Mononuclear cell (primary cell): ENCODE data around the gene SLC37A1. TPM values are rescaled to one million over a fixed set of nuclear protein-coding genes. Genes with fewer than 3 reads are reported as not detected.

Source experiments
- H3K27me3 ChIP-seq: 2 replicates; pipeline ENCODE4 v1.6.0; 2011; ENCODE audit warnings: low read length, control low read depth; ENCODE audit not compliant: insufficient read depth
- H3K4me1 ChIP-seq: 2 replicates; pipeline ENCODE4 v1.5.1; 2011; ENCODE audit warnings: mild to moderate bottlenecking, low read length, control low read depth; ENCODE audit not compliant: insufficient read depth
- H3K4me3 ChIP-seq: 2 replicates; pipeline ENCODE4 v1.5.1; 2011; ENCODE audit warnings: mild to moderate bottlenecking, low read length, moderate library complexity
- H3K9me3 ChIP-seq: 2 replicates; pipeline ENCODE4 v1.5.1; 2011; ENCODE audit warnings: low read depth, mild to moderate bottlenecking, control low read depth, low read length
- total RNA-seq: library from RNA; depleted of rRNA; stranded (reverse); fragments of >200 nt; gene quantifications from one replicate; pipeline ENCODE4 v1.2.3, GENCODE V29; 2012

Gene SLC37A1
- total RNA-seq, 1 donor, result 19.4 TPM

- Histone ChIP-seq H3K27me3 (no peaks in the 10 kb centered on the region), H3K4me1 (peaks cover 12% of the 10 kb centered on the region), H3K9me3 (no peaks in the 10 kb centered on the region), H3K4me3 (no peak overlapping the region)
Measured at GRCh38 chr21:42595283-42596187, 81.9 kb downstream of the SLC37A1 start.

- Histone ChIP-seq H3K27me3 (no peaks in the 10 kb centered on the region), H3K4me3 (no peak overlapping the region), H3K9me3 (no peaks in the 10 kb centered on the region), H3K4me1 (peaks cover 4% of the 10 kb centered on the region)
Measured at GRCh38 chr21:42596657-42597056, 83.0 kb downstream of the SLC37A1 start.

GRCh38 chr21:42597487-42598158 lies 84.0 kb downstream of the SLC37A1 start:
- Histone ChIP-seq H3K4me3 (no peak overlapping the region), H3K9me3 (no peaks in the 10 kb centered on the region), H3K4me1 (peaks cover 4% of the 10 kb centered on the region), H3K27me3 (no peaks in the 10 kb centered on the region)

- H3K9me3 ChIP-seq, result no peaks in the 10 kb centered on the region
- H3K4me3 ChIP-seq, result no peak overlapping the region
- no peaks in the 10 kb centered on the region for H3K4me1 ChIP-seq
- no peaks in the 10 kb centered on the region for H3K27me3 ChIP-seq
Measured at GRCh38 chr21:42598159-42598735, 84.6 kb downstream of the SLC37A1 start.

GRCh38 chr21:42599486-42599885 lies 85.8 kb downstream of the SLC37A1 start:
- Histone ChIP-seq H3K9me3 (no peaks in the 10 kb centered on the region), H3K4me3 (no peak overlapping the region), H3K27me3 (no peaks in the 10 kb centered on the region), H3K4me1 (no peaks in the 10 kb centered on the region)

GRCh38 chr21:42599962-42600361 lies 86.3 kb downstream of the SLC37A1 start:
- Histone ChIP-seq H3K27me3 (no peaks in the 10 kb centered on the region), H3K9me3 (no peaks in the 10 kb centered on the region), H3K4me1 (no peaks in the 10 kb centered on the region), H3K4me3 (no peak overlapping the region)

GRCh38 chr21:42601656-42602055 lies 88.0 kb downstream of the SLC37A1 start:
- Histone ChIP-seq H3K27me3 (no peaks in the 10 kb centered on the region), H3K4me1 (no peaks in the 10 kb centered on the region), H3K4me3 (no peak overlapping the region), H3K9me3 (no peaks in the 10 kb centered on the region)

- H3K4me3 ChIP-seq, result no peak overlapping the region
- H3K9me3 ChIP-seq, result no peaks in the 10 kb centered on the region
- H3K4me1 ChIP-seq, result no peaks in the 10 kb centered on the region
- H3K27me3 ChIP-seq, result no peaks in the 10 kb centered on the region
Measured at GRCh38 chr21:42607102-42607501, 93.5 kb downstream of the SLC37A1 start.

GRCh38 chr21:42607525-42608102 lies 94.0 kb downstream of the SLC37A1 start:
- H3K4me1 ChIP-seq, result no peaks in the 10 kb centered on the region
- H3K4me3 ChIP-seq, result no peak overlapping the region
- no peaks in the 10 kb centered on the region for H3K27me3 ChIP-seq
- no peaks in the 10 kb centered on the region for H3K9me3 ChIP-seq

- no peaks in the 10 kb centered on the region for H3K27me3 ChIP-seq
- no peak overlapping the region for H3K4me3 ChIP-seq
- H3K9me3 ChIP-seq, result no peaks in the 10 kb centered on the region
- no peaks in the 10 kb centered on the region for H3K4me1 ChIP-seq
Measured at GRCh38 chr21:42608446-42608845, 94.8 kb downstream of the SLC37A1 start.

- no peaks in the 10 kb centered on the region for H3K9me3 ChIP-seq
- H3K27me3 ChIP-seq, result no peaks in the 10 kb centered on the region
- H3K4me1 ChIP-seq, result peaks cover 3% of the 10 kb centered on the region
- H3K4me3 ChIP-seq, result no peak overlapping the region
Measured at GRCh38 chr21:42609811-42610210, 96.2 kb downstream of the SLC37A1 start.

- H3K4me3 ChIP-seq, result no peak overlapping the region
- H3K27me3 ChIP-seq, result no peaks in the 10 kb centered on the region
- H3K4me1 ChIP-seq, result peaks cover 13% of the 10 kb centered on the region
- H3K9me3 ChIP-seq, result no peaks in the 10 kb centered on the region
Measured at GRCh38 chr21:42611852-42612251, 98.2 kb downstream of the SLC37A1 start.

GRCh38 chr21:42612390-42612789 lies 98.7 kb downstream of the SLC37A1 start:
- H3K4me1 ChIP-seq, result peaks cover 16% of the 10 kb centered on the region
- no peaks in the 10 kb centered on the region for H3K27me3 ChIP-seq
- H3K4me3 ChIP-seq, result no peak overlapping the region
- H3K9me3 ChIP-seq, result no peaks in the 10 kb centered on the region

- Histone ChIP-seq H3K27me3 (no peaks in the 10 kb centered on the region), H3K4me1 (peaks cover 16% of the 10 kb centered on the region), H3K4me3 (no peak overlapping the region), H3K9me3 (no peaks in the 10 kb centered on the region)
Measured at GRCh38 chr21:42613756-42614155, 100.1 kb downstream of the SLC37A1 start.

GRCh38 chr21:42614396-42614795 lies 100.7 kb downstream of the SLC37A1 start:
- H3K4me1 ChIP-seq, result peaks cover 16% of the 10 kb centered on the region
- H3K9me3 ChIP-seq, result no peaks in the 10 kb centered on the region
- no peaks in the 10 kb centered on the region for H3K27me3 ChIP-seq
- H3K4me3 ChIP-seq, result no peak overlapping the region
